Uterus (tissue), 2 donors: Measurements from ENCODE around the gene THBD.

Experiments
- CTCF ChIP-seq, 4 experiments: fragments of 200-600 bp in 2 of 4; fragments of 450-650 bp in 2 of 4; sonication (generic) in 2 of 4; IDR thresholded peaks; one replicate each; pipeline ENCODE4 v1.5.1; 2016 to 2019; ENCODE audit warnings: antibody characterized with exemption in 4 of 4, mild to moderate bottlenecking in 2 of 4, moderate library complexity in 1 of 4
- POLR2A ChIP-seq, 2 donors: fragments of 450-650 bp; IDR thresholded peaks; one replicate each; pipeline ENCODE4 v1.6.1; 2016; ENCODE audit warnings: antibody characterized with exemption in 2 of 2, mild to moderate bottlenecking in 1 of 2, moderate library complexity in 1 of 2

- TF ChIP-seq POLR2A (IDR thresholded peaks at IDR 0.05) = no peak
- no peak for TF ChIP-seq CTCF (IDR thresholded peaks at IDR 0.05)
These were observed 27.5 kb downstream of the THBD start for GRCh38 chr20:23021951-23022350.
